OCI-LY3 (cell line): ENCODE data around the gene PELO.

Experiments used
- H2AFZ ChIP-seq: fragments of 200-600, 300-600 bp; shearing (Covaris generic); 2 replicates; pipeline ENCODE4 v1.6.0; 2014; ENCODE audit warnings: antibody characterized with exemption, low read depth, low read length
- H3K27ac ChIP-seq: fragments of 200-600, 300-600 bp; sonication (generic); 2 replicates; pipeline ENCODE4 v1.5.1; 2014; ENCODE audit warnings: mild to moderate bottlenecking, low read length, moderate library complexity, mixed read lengths
- H3K27me3 ChIP-seq: fragments of 200-600, 300-600 bp; sonication (generic); 2 replicates; pipeline ENCODE4 v1.6.1; 2014; ENCODE audit warnings: low read depth, low read length, mixed read lengths
- H3K36me3 ChIP-seq: fragments of 200-600, 300-600 bp; sonication (generic); replicated peaks from 2 replicates; pipeline ENCODE3; 2014; ENCODE audit warnings: low read depth, low read length, mixed read lengths
- H3K4me1 ChIP-seq: fragments of 300-600, 200-600 bp; sonication (generic); 2 replicates; pipeline ENCODE4 v1.6.1; 2014; ENCODE audit warnings: low read length, mixed read lengths
- H3K4me2 ChIP-seq: fragments of 200-600, 300-600 bp; sonication (generic); 2 replicates; pipeline ENCODE4 v1.6.1; 2014; ENCODE audit warnings: low read length, mixed read lengths
- H3K4me3 ChIP-seq: fragments of 300-600, 200-600 bp; sonication (generic); 2 replicates; pipeline ENCODE4 v1.5.1; 2014; ENCODE audit warnings: antibody characterized with exemption, mild to moderate bottlenecking, low read length, moderate library complexity
- H3K79me2 ChIP-seq: fragments of 300-600, 200-600 bp; shearing (Covaris generic); 2 replicates; pipeline ENCODE4 v1.6.1; 2014; ENCODE audit warnings: mild to moderate bottlenecking, low read length, mixed read lengths
- H3K9ac ChIP-seq: fragments of 300-600, 200-600 bp; shearing (Covaris generic); 2 replicates; pipeline ENCODE4 v1.6.0; 2014; ENCODE audit warnings: mild to moderate bottlenecking, low read length, moderate library complexity
- H3K9me3 ChIP-seq: fragments of 200-600, 300-600 bp; shearing (Covaris generic); 2 replicates; pipeline ENCODE4 v1.6.1; 2014; ENCODE audit warnings: low read length, mixed read lengths; ENCODE audit not compliant: insufficient read depth
- H4K20me1 ChIP-seq: fragments of 200-600, 300-600 bp; sonication (generic); 2 replicates; pipeline ENCODE4 v1.6.1; 2016; ENCODE audit warnings: low read length, mixed read lengths; ENCODE audit not compliant: insufficient read depth
- CTCF ChIP-seq: fragments of 200-600, 300-600 bp; sonication (generic); IDR thresholded peaks from 2 replicates; pipeline ENCODE4 v1.5.1; 2014; ENCODE audit warnings: antibody characterized with exemption, low read length, low read depth
- EZH2phosphoT487 ChIP-seq: fragments of 200-600 bp; shearing (Covaris generic); IDR thresholded peaks from 2 replicates; pipeline ENCODE4 v1.6.1; 2018; ENCODE audit warnings: antibody characterized with exemption, mixed run types, low read depth

PELO gene

GRCh38 chr5:52746539-52746938 lies 41.2 kb upstream of the PELO start:
- TF ChIP-seq CTCF, result no peak
- no peak for TF ChIP-seq EZH2phosphoT487
- no peak overlapping the region for H3K4me3 ChIP-seq
- H3K79me2 ChIP-seq, result no peaks in the 10 kb centered on the region
- H3K9ac ChIP-seq, result no peak overlapping the region
- H4K20me1 ChIP-seq, result no peaks in the 10 kb centered on the region
- H3K27ac ChIP-seq, result no peak overlapping the region
- H3K36me3 ChIP-seq, result no peaks in the 10 kb centered on the region
- H2AFZ ChIP-seq, result no peak overlapping the region
- no peaks in the 10 kb centered on the region for H3K4me1 ChIP-seq
- H3K4me2 ChIP-seq, result no peak overlapping the region
- H3K9me3 ChIP-seq, result no peaks in the 10 kb centered on the region
- no peaks in the 10 kb centered on the region for H3K27me3 ChIP-seq

GRCh38 chr5:52748590-52748989 lies 39.1 kb upstream of the PELO start:
- Histone ChIP-seq H3K4me3 (no peak overlapping the region), H3K4me1 (no peaks in the 10 kb centered on the region; the same call in 1 of the 2 replicates), H3K27ac (no peak overlapping the region), H2AFZ (no peak overlapping the region), H3K36me3 (no peaks in the 10 kb centered on the region), H3K27me3 (no peaks in the 10 kb centered on the region), H4K20me1 (no peaks in the 10 kb centered on the region), H3K79me2 (no peaks in the 10 kb centered on the region), H3K9me3 (no peaks in the 10 kb centered on the region), H3K4me2 (no peak overlapping the region), H3K9ac (no peak overlapping the region)
- TF ChIP-seq EZH2phosphoT487 (no peak), CTCF (no peak)

- H3K36me3 ChIP-seq, result no peaks in the 10 kb centered on the region
- H3K4me3 ChIP-seq, result no peak overlapping the region
- TF ChIP-seq EZH2phosphoT487, result no peak
- no peak for TF ChIP-seq CTCF
- peaks cover 9% of the 10 kb centered on the region for H3K4me1 ChIP-seq
- H3K9me3 ChIP-seq, result no peaks in the 10 kb centered on the region
- no peaks in the 10 kb centered on the region for H3K79me2 ChIP-seq
- H3K4me2 ChIP-seq, result no peak overlapping the region
- H2AFZ ChIP-seq, result no peak overlapping the region
- H3K27ac ChIP-seq, result no peak overlapping the region
- H3K27me3 ChIP-seq, result no peaks in the 10 kb centered on the region
- H4K20me1 ChIP-seq, result no peaks in the 10 kb centered on the region
- H3K9ac ChIP-seq, result no peak overlapping the region
These were observed 38.0 kb upstream of the PELO start for GRCh38 chr5:52749666-52750065.

- TF ChIP-seq CTCF, result no peak
- no peak for TF ChIP-seq EZH2phosphoT487
These were observed 36.6 kb upstream of the PELO start for GRCh38 chr5:52751137-52751536.

More at GRCh38 chr5:52751137-52751536, 36.6 kb upstream of the PELO start:
- Histone ChIP-seq H3K79me2 (no peaks in the 10 kb centered on the region), H3K9me3 (no peaks in the 10 kb centered on the region), H4K20me1 (no peaks in the 10 kb centered on the region), H2AFZ (no peak overlapping the region), H3K36me3 (no peaks in the 10 kb centered on the region), H3K4me3 (no peak overlapping the region), H3K27me3 (no peaks in the 10 kb centered on the region), H3K4me2 (no peak overlapping the region), H3K27ac (no peak overlapping the region), H3K9ac (no peak overlapping the region), H3K4me1 (peaks cover 9% of the 10 kb centered on the region)
